GM21447 (cell line): ENCODE measurements around the gene OTC.

Experiments used
- ATAC-seq: cut with Tn5 transposase; IDR thresholded peaks from one replicate; pipeline ENCODE4 v1.9.1; 2021; ENCODE audit not compliant: unreplicated experiment

Gene OTC

GRCh38 chrX:38352362-38352761 lies at the start of gene OTC:
OTC (plus strand) TSS chrX:38352604; CDS start chrX:38352697, 93 bp downstream.
- ATAC-seq: no peak

- ATAC-seq: no peak
These were observed 48.4 kb upstream of the OTC start for GRCh38 chrX:38304010-38304409.

GRCh38 chrX:38305971-38306370 lies 46.4 kb upstream of the OTC start:
- no peak for ATAC-seq

GRCh38 chrX:38311743-38312142 lies 40.7 kb upstream of the OTC start:
- ATAC-seq: no peak

- ATAC-seq: no peak
These were observed 40.0 kb upstream of the OTC start for GRCh38 chrX:38312436-38312835.

- ATAC-seq: no peak
These were observed 39.2 kb upstream of the OTC start for GRCh38 chrX:38313190-38313589.

GRCh38 chrX:38315186-38315585 lies 37.2 kb upstream of the OTC start:
- ATAC-seq: no peak

GRCh38 chrX:38318196-38318595 lies 34.2 kb upstream of the OTC start:
- ATAC-seq: no peak

- ATAC-seq: no peak
These were observed 33.8 kb upstream of the OTC start for GRCh38 chrX:38318606-38319005.

GRCh38 chrX:38320819-38321218 lies 31.6 kb upstream of the OTC start:
- ATAC-seq: no peak

GRCh38 chrX:38326086-38326485 lies 26.3 kb upstream of the OTC start:
- ATAC-seq: no peak

- ATAC-seq: peak; percentile 98
These were observed 25.2 kb upstream of the OTC start, which contains the start of gene RPGR for GRCh38 chrX:38327007-38327774. RPGR (minus strand) TSS chrX:38327509; CDS start chrX:38327367, 142 bp downstream.

- no peak for ATAC-seq
These were observed 24.7 kb upstream of the OTC start for GRCh38 chrX:38327775-38328081.

- ATAC-seq: peak; percentile 70
These were observed 19.9 kb upstream of the OTC start for GRCh38 chrX:38332505-38332904.

- no peak for ATAC-seq
These were observed 17.0 kb upstream of the OTC start for GRCh38 chrX:38335382-38335781.

- ATAC-seq: no peak
These were observed 15.7 kb upstream of the OTC start for GRCh38 chrX:38336538-38337240.

GRCh38 chrX:38341442-38341841 lies 11.0 kb upstream of the OTC start:
- ATAC-seq: no peak

GRCh38 chrX:38342853-38343778 lies 9.3 kb upstream of the OTC start:
- ATAC-seq: no peak

GRCh38 chrX:38346150-38346549 lies 6.3 kb upstream of the OTC start:
- ATAC-seq: no peak

GRCh38 chrX:38347136-38347535 lies 5.3 kb upstream of the OTC start:
- no peak for ATAC-seq

- ATAC-seq: no peak
These were observed 1.1 kb upstream of the OTC start for GRCh38 chrX:38351346-38351745.

GRCh38 chrX:38356401-38356800 lies 4.0 kb downstream of the OTC start:
- no peak for ATAC-seq
